ENCODE data around the gene PTGDS. TPM values are rescaled to one million over a fixed set of nuclear protein-coding genes. Genes with fewer than 3 reads are reported as not detected.

Gene PTGDS
- total and polyA plus RNA-seq, 10 of the 15 experiments (the other 5 are each of a cell fraction or from before 2014, with no cell fraction given) = not detected

GRCh38 chr9:136980669-136981478, 3.6 kb downstream of the PTGDS start:
- Histone ChIP-seq H3K4me2 (ENCODE audit: control insufficient read depth, insufficient read depth) (no peak overlapping the region), H3K4me3 (no peak overlapping the region), H3K27ac (ENCODE audit: control insufficient read depth, insufficient read depth) (no peak overlapping the region), H4K20me1 (ENCODE audit: control insufficient read depth, insufficient read depth) (peaks cover 3% of the 10 kb centered on the region; the same call in 1 of the 2 replicates), H3K27me3 (replicated peaks in 1 of 2; ENCODE audit: control insufficient read depth in 2 of 2, insufficient read depth in 2 of 2, low read length in 1 of 2) (peaks cover under 1 to 6% of the 10 kb centered on the region in 2 experiments), H3K79me2 (ENCODE audit: control insufficient read depth, insufficient read depth, low read length) (no peaks in the 10 kb centered on the region), H2AFZ (ENCODE audit: control insufficient read depth, low read depth, low read length) (no peak overlapping the region), H3K9me3 (replicated peaks; ENCODE audit: control insufficient read depth, insufficient read depth, low read length) (no peaks in the 10 kb centered on the region), H3K36me3 (ENCODE audit: control insufficient read depth in 2 of 2, insufficient read depth in 2 of 2, low read length in 1 of 2) (no peaks in the 10 kb centered on the region), H3K9ac (ENCODE audit: control insufficient read depth, insufficient read depth, low read length) (no peak overlapping the region), H3K4me1 (ENCODE audit: control insufficient read depth, insufficient read depth, low read length) (no peaks in the 10 kb centered on the region)
- 51% methylated on average over 16 of the region's 16 CpGs for WGBS (ENCODE audit: insufficient coverage, insufficient replicate concordance, low lambda C conversion rate, missing lambda C conversion rate)
- no TSS peak for BruUV-seq (replicated peaks)
- ChIA-PET CTCF (no interaction called here), POLR2A (no interaction called here), RAD21 (ENCODE audit: unreplicated experiment) (no interaction called here), SMC1A (ENCODE audit: uncharacterized antibody, unreplicated experiment) (no interaction called here)
- intact Hi-C loops (cut with micrococcal nuclease; ENCODE audit: unreplicated experiment) (no loop called here), in situ Hi-C loops (cut with MboI) (no loop called here)
- ATAC-seq (no peak), DNase-seq (ENCODE audit: low read depth, low spot score) (no peak), FAIRE-seq (no peak)
- peak; percentile 76 for TF ChIP-seq ZNF24 (IDR thresholded peaks at IDR 0.05)
- no peak for TF ChIP-seq TCF3 (IDR thresholded peaks at IDR 0.05; ENCODE audit: borderline replicate concordance, insufficient read depth, low read depth, low read length)
- TF ChIP-seq BCL11A (IDR thresholded peaks at IDR 0.05; ENCODE audit: low read depth, low read length) = no peak

- in situ Hi-C loops (cut with MboI) = no loop called here
- WGBS (ENCODE audit: insufficient coverage, insufficient replicate concordance, low lambda C conversion rate, missing lambda C conversion rate) = 38% methylated on average over 17 of the region's 17 CpGs
- ChIA-PET RAD21 (ENCODE audit: unreplicated experiment) (no interaction called here), SMC1A (ENCODE audit: uncharacterized antibody, unreplicated experiment) (no interaction called here), POLR2A (no interaction called here), CTCF (interaction anchor here (1.0 kb wide), 1 partner anchor 189 kb away, joined by 3 read pairs; no protein-coding TSS in a partner anchor)
- H3K4me2 ChIP-seq (ENCODE audit: control insufficient read depth, insufficient read depth) = no peak overlapping the region
- peaks cover 5 to 6% of the 10 kb centered on the region in 2 experiments for H3K27me3 ChIP-seq (replicated peaks in 1 of 2; ENCODE audit: control insufficient read depth in 2 of 2, insufficient read depth in 2 of 2, low read length in 1 of 2)
- no peaks in the 10 kb centered on the region for H3K9me3 ChIP-seq (replicated peaks; ENCODE audit: control insufficient read depth, insufficient read depth, low read length)
- H3K4me3 ChIP-seq = no peak overlapping the region
- peaks cover 3% of the 10 kb centered on the region; the same call in 1 of the 2 replicates for H4K20me1 ChIP-seq (ENCODE audit: control insufficient read depth, insufficient read depth)
- ATAC-seq = no peak
- DNase-seq (ENCODE audit: low read depth, low spot score) = no peak
- intact Hi-C loops (cut with micrococcal nuclease; ENCODE audit: unreplicated experiment) = no loop called here
- H3K4me1 ChIP-seq (ENCODE audit: control insufficient read depth, insufficient read depth, low read length) = no peaks in the 10 kb centered on the region
- H3K27ac ChIP-seq (ENCODE audit: control insufficient read depth, insufficient read depth) = no peak overlapping the region
- no peaks in the 10 kb centered on the region for H3K36me3 ChIP-seq (ENCODE audit: control insufficient read depth in 2 of 2, insufficient read depth in 2 of 2, low read length in 1 of 2)
- no peak overlapping the region for H2AFZ ChIP-seq (ENCODE audit: control insufficient read depth, low read depth, low read length)
- no TSS peak for BruUV-seq (replicated peaks)
- H3K79me2 ChIP-seq (ENCODE audit: control insufficient read depth, insufficient read depth, low read length) = no peaks in the 10 kb centered on the region
- no peak for FAIRE-seq
- H3K9ac ChIP-seq (ENCODE audit: control insufficient read depth, insufficient read depth, low read length) = no peak overlapping the region
- TF ChIP-seq MLLT1 (IDR thresholded peaks at IDR 0.05) = no peak
Measured at GRCh38 chr9:136981588-136982231, 4.4 kb downstream of the PTGDS start.
